EH (cell line): ENCODE data around the gene STARD4.

Experiments
- DNase-seq: peaks from one replicate; pipeline ENCODE4 v3.0.0-alpha.2; 2015; ENCODE audit warnings: low read depth

STARD4 gene

GRCh38 chr5:111512375-111513130 is at the start of gene STARD4:
Gene STARD4, minus strand, starts transcription at chr5:111512535. Its CDS starts 5,102 bp downstream, at chr5:111507433.
- DNase-seq, result peak; percentile 95

DNA sequence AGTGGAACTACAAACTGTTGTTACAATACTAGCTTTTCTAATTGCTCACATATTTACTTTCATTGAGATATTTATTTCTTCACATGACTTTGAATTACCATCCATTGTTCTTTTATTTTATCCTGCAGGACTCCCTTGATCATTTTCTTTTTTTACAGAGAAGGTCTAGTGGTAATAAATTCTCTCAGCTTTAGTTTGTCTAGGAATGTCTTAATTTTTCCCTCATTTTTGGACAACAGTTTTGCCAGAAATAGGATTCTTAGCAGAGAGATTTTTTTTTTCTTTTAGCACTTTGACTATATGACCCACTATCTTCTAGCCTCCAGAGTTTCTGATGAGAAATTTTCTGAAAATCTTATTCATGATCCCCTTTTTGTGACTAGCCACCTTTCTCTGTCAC is 47.3 kb upstream of the STARD4 start:
- DNase-seq, result no peak

GRCh38 chr5:111557686-111558085 is 45.4 kb upstream of the STARD4 start:
- DNase-seq, result no peak

DNA sequence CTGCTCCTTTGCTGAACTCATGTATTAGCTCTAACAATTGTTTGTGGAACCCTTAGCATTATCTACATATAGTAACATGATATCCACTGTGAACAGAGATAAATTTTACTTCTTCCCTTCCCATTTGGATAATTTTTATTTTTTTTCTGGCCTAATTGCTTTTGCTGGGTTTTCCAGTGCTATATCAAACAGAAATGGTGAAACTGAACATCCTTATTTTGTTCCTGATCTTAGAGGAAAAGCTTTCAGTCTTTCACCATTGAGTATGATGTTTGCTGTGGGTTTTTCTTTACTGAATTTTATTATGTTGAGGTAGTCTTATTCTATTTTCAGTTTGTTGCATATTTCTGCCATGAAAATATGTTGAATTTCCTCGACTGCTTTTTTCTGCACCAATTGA is 44.8 kb upstream of the STARD4 start:
- no peak for DNase-seq

DNA sequence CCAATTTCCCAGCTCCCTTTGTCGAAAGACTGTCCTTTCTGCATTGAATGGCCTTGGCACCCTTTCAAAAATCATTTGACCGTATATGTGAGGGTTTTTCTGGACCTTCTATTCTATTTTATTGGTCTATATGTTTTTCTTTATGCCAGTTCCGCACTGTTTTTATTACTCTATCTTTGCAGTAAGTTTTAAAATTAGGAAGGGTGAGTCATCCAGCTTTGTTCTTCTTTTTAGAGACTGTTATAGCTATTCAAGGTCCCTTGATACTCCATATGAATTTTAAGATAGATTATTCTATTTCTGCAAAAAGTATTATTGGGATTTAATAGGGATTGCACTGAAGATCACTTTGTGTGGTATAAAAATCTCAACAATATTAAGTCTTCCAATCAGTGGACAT is 44.2 kb upstream of the STARD4 start:
- no peak for DNase-seq

DNA sequence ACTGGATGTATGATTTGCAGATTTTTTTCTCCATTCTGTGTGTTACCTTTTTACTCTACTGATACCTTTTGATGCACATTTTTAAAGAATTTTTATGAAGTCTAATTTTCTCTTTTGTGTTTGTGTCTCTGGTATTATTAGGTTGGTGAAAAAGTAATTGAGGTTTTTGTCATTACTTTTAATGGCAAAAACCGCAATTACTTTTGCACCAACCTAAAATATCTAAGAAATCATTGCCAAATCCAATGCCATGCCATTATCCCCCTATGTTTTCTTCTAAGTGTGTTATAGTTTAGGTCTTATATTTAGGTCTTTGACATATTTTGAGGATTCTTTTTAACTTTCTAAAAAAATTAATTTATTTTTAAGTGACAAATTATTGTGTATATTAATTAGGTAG is 43.4 kb upstream of the STARD4 start:
- DNase-seq, result no peak

GRCh38 chr5:111553868-111554267 is 41.5 kb upstream of the STARD4 start:
- no peak for DNase-seq

- no peak for DNase-seq
Observed at GRCh38 chr5:111552896-111553295, 40.6 kb upstream of the STARD4 start.

GRCh38 chr5:111552492-111552891 is 40.2 kb upstream of the STARD4 start:
- DNase-seq, result no peak

GRCh38 chr5:111551569-111552275 is 39.4 kb upstream of the STARD4 start:
- no peak for DNase-seq

DNA sequence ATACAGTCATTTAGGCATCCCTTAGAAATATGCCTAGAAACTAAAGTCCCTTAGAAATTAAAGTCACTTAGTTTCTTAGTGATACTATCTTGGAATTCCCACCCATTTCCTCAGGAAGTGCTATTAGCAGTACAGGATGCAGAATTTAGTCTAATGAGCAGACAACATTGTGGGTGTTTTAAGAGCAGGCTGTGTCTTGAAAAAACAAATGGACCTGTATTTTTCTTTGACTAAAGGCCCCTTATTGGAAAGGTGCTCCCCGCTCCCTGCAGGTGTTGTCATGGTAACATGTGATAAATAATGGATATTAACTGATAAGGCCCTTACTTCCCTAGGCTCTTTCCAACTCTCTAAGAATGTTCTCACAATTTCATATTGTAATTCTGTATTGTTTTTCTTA is 38.8 kb upstream of the STARD4 start:
- peak; percentile 33 for DNase-seq

GRCh38 chr5:111550282-111551020 is 38.1 kb upstream of the STARD4 start:
- DNase-seq, result peak; percentile 96

- peak; percentile 49 for DNase-seq
Observed at GRCh38 chr5:111548992-111549649, 36.8 kb upstream of the STARD4 start.

DNA sequence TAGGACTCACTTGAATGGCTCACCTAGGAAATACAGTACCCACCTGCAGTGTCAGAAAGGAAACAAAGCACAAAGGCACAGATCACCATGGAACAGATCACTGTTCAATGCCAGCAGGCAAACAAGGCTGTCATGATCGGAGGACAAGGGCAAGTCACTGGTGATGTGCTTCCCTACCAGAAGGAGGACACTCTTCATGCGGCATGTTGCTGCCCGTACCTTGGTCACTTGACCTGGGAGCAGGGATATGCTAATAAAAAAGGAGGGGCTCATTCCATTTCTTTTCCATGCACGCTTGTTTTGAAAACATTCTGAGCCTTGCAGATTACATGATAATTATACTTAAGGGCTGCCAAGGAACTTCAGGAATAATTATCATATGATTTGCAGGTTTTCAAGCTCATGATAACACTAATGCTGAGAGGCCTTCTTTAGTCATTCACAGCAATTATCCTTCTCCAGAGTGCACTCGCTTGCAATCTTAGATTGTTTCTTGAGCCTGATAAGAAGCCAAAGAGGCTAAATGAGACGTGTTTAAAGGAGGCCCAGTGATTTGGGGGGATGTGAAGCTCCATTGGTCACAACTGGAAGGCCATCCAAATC is 36.1 kb upstream of the STARD4 start:
- no peak for DNase-seq

- no peak for DNase-seq
Observed at GRCh38 chr5:111545031-111545430, 32.7 kb upstream of the STARD4 start.

DNA sequence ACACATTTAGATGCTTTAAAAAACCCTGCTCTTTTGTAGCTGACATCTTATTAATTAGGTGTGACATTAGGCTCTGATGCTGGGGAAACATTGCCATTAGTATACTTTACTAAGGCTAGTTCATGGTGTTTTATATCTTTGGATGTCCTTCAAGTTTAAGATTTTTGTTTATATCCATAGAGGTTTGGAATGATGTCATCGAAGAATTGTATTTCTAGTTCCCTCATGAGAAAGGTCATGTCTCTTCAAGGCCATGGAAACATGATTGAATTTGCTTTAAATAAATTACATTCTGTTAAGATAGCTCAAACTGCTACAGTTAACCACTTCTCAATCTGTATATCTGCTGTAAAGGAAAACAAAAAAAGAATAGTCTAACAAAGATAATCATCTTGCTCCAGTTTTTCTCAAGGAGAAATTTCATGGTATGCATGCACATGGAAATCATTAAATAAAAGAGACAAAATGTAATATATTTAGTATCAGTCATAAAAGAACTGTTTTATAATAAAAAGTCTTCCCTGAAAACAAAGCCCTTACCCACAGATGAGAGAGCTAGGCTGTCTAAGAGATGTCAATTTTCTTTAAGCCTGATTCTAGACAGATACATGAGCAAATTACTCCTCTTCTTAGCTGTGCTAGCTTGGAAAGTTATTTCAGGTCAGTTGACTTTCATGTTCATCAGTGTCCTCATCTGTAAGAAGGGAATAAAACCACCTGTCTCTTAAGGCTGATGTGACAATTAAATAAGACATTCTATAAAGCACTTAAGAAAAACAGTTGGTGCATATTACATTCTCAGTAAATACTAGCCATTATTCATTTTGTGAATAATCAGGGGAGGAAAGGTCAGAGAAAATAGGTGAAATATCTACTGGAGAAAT is 25.0 kb upstream of the STARD4 start:
- peak; percentile 78 for DNase-seq

- DNase-seq, result no peak
Observed at GRCh38 chr5:111535879-111536549, 23.7 kb upstream of the STARD4 start.

- peak; percentile 28 for DNase-seq
Observed at GRCh38 chr5:111532886-111533582, 20.7 kb upstream of the STARD4 start.

DNA sequence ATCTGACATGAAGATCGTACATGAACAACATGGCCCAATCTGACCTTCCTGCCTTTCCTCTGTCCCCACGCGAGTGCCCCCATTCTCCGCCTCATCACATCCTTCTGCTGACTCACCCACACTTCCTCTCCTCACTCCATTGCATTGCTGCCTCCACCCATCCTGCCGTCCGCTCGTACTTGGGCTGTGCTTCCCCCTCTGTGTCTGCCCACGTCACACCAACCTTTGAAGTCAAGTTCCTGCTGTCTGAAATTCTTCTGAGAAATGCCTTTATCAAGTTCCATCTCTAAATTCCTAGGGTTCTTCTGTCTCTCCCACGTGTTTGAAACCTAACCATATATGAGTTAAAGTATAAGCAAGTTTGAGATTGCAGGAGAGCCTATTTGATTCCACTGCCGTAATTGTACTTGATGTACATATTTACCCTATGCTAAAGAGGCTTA is 18.0 kb upstream of the STARD4 start:
- DNase-seq, result peak; percentile 92

DNA sequence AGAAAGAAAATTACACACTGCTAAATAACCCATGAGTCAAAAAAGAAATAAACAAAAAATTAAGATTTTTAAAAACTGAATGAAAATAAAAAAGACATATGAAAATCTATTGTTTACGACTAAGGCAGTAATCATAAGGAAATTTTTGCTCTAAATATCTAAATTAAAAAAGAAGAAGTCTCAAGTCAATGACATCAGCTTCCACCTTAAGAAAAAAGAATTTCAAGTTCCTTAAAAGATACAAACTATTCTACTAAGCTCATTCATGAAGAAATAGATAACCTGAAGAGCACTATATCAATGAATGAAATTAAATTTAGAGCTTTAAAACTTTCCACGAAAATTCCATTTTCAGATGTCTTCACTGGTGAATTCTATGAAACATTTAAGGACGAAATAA is 15.7 kb upstream of the STARD4 start:
- DNase-seq, result no peak
